ENCODE results near the gene CPA2.

Gene CPA2

GRCh38 chr7:130254555-130254954 is 12.1 kb upstream of the CPA2 start:
- no peak for DNase-seq (ENCODE audit: low read depth)

DNA sequence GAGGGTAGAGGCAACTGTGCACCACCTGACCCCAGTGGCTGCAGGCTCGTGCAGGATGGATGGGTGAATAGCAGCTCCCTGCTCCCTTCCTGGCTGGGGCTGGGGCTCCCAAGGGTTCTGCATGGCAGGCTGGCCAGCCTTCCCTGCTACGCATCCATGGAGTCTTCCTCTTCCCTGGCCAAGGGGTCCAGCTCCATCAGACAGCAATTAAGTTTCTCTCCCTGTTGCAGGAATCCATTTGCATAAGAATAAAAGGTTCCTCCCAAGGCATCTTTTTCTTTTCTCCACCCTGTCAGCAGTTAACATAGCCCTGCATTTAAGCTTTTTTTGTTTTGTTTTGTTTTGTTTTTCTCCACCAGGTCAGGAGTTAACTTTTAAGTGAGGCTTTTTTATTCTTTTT is 10.0 kb upstream of the CPA2 start:
- no peak for DNase-seq (ENCODE audit: low read depth)

DNA sequence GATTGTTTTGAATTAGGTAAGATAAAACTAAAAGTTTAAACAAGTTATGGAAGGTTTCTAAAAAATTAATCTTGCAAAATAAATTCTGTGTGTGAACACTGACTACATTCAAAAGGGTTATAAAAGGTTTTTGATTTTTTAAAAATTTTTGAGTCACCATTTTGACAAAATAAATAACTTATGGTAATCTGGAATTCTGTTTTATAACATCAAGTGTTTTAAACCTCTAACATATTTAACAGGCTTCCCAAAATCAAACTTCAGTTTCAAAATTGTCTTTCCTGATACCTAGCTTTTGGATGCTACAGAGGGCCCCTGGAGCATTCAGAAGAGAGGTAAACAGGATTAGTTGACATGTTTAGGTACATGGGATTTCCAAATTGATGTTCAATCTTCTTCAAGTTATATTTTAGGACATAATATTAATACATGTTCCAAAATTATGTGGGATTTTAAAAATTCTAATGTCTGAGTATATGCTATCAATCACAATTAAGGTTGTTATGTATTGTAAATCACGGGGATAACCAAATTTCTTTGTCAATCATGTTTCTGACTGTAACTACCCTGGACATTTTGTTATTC is 8.1 kb upstream of the CPA2 start:
- no peak for DNase-seq (ENCODE audit: low read depth)

DNA sequence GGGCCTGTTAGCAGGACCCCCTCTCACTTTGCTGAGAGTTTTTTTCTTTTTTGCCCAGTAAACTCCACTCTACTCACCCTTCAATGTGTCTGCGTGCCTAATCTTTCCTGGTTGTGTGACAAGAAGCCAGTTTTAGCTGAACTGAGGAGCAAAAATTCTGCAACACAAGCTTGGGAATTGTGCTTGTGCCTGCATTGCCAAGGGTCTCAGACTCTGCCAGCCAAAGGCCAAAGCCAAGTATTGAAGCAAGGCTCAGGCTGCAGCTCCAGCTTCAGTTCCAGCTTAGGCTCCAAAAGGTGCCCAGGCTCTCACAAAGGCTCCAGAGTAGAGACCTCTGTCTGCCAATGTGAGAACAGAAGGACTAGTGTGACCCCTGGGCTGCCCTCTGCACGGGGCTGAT is 4.2 kb upstream of the CPA2 start:
- DNase-seq (ENCODE audit: low read depth), result no peak

GRCh38 chr7:130263130-130263529 is 3.5 kb upstream of the CPA2 start:
- no peak for DNase-seq (ENCODE audit: low read depth)

DNA sequence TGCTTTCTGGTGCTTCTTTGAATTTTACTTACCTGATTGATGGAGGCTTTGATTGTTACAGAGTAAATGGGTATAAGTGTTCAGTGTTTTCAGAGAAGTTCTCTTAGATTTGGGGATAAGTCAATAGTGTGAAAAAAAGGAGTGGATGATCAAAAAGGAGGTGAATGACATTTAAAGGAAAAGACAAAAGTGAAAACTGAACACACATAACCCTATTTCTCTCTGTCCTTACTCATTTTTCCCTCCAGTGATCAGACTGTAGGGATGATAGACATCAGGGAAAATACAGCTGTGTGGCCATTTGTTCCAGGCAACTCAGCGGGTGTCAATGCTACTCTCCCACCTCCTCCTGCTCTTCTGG is 278 bp downstream of the CPA2 start:
- no peak for DNase-seq (ENCODE audit: low read depth)

GRCh38 chr7:130268463-130269317 is 2.0 kb downstream of the CPA2 start:
- DNase-seq (ENCODE audit: low read depth), result no peak

GRCh38 chr7:130269318-130269694 is 2.6 kb downstream of the CPA2 start:
- DNase-seq (ENCODE audit: low read depth), result no peak

DNA sequence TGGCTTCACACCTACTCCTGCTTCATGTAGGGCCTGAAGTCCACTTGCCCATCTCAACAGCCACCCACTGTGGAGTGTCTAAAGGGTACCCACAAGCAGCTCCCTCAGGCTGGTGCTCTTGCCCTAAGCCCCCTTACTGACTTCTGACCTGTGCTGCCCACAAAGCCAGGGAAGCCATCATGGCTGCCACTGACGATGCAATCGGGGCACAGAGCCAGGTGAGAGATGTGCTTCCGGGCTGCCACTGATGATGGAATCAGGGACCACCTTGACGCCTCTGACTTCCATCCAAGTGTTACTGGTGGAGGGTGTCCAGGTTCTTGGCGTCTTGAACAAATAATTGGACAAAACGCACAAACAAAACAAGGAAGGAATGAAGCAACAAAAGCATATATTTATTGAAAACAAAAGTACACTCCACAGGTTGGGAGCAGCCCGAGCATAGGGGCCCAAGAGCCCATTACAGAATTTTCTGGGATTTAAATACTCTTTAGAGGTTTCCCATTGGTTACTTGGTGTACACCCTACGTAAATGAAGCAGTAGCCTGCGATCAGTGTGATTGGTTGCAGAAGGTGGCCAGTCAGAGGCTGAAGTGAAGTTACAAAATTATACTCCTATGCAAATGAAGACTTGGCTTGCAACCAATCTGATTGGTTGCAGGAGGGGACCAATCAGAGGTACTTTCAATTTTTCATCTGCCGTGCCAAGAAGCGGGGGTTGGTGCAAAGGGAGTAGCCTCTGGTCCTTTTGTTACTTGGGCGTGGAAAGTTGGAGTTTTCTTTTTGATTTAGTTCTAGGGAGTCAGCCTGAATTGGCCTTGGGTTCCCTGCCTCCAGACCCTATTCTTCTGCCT is 4.5 kb downstream of the CPA2 start:
- DNase-seq (ENCODE audit: low read depth), result no peak

- no peak for DNase-seq (ENCODE audit: low read depth)
Measured at GRCh38 chr7:130272381-130273080, 5.9 kb downstream of the CPA2 start.

- no peak for DNase-seq (ENCODE audit: low read depth)
Measured at GRCh38 chr7:130273081-130273932, 6.6 kb downstream of the CPA2 start.

- peak; percentile 70 for DNase-seq (ENCODE audit: low read depth)
Measured at GRCh38 chr7:130273933-130274255, 7.2 kb downstream of the CPA2 start.

- no peak for DNase-seq (ENCODE audit: low read depth)
Measured at GRCh38 chr7:130274296-130274695, 7.6 kb downstream of the CPA2 start.

GRCh38 chr7:130274983-130275591 is 8.4 kb downstream of the CPA2 start:
- no peak for DNase-seq (ENCODE audit: low read depth)

GRCh38 chr7:130275826-130276297 is 9.2 kb downstream of the CPA2 start:
- DNase-seq (ENCODE audit: low read depth), result no peak

DNA sequence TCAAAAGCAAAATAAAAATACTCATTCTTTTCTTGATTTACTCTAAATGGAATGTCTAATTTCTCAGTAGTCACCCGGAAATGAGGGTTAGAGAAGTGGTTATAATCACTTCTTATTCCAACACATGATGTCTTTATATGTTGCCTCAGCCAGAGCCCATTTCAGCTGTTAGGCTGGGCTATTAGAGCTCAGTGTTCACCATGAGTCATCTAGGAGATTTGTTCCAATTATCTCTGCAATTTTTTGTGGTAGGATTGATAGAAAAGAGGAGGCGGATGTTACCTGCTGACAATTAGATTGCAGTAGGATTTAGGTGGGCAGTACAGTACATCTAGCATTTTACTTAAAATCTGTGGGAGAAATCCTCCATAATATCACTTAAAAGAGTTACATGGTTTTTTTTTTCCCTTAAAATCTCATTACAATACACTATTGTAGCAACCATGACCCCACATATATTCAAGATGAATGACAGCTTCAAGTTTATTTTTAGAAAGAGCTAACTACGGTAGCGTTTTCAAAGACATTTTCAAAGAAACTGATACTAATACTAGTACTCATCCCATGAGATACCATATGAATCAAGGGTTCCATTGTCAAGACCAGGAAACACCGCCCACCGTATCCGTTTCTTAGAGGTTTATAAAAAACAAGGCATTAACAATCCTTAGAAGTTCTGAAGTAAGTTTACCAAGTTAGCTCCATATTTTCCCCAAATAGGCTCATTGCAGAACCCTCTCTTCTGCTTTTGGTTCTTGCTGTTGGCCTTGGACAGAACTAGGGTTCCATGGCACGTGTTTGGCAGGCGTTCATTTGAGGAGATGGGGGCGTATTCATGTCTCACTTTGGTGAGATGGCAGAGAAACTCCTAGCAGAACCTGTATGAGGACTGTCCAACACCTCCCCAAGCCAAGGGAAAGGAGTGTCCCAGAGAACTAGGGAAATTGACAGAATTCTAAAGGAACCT is 10.4 kb downstream of the CPA2 start:
- no peak for DNase-seq (ENCODE audit: low read depth)

DNA sequence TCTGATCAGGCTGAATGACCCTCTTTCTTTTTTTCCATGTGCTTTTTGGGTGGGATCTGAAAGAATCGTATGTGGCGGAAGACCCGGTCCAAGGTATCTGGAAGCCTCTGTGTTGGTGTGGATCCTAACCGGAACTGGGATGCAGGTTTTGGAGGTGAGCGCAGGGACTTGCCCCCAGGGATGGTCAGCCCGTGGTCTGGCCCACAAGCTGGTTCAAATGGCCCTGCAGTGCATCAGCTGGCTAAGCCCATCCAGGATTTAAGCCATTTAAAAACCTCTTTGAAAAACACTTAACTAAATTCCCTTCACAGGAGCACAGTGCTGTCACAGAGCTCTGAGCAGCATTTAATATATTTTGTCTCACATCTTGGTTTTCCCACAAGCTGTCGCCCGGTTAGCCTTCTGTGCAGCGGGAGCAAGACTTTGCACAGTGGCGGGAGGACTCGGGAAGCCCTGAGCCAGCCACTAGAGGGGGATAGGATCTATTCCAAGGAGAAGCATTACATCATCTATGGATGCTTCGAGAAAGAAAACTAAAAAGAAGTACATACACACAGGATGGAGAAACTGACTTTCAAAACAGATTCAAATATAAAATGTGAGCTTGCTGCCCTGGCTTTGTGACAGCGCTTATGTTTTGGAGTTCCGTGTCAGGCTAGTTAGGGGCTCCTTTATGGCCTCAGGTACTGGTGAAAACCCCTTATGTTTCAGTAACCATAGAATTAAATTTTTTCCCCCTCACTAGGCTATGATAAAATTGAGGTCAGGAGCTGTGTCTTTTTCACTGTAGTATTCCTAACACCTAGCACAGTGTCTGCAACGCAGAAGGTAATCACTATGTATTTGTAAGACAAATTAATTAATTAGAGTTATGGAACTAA is 11.3 kb downstream of the CPA2 start:
- DNase-seq (ENCODE audit: low read depth), result peak; percentile 51

DNA sequence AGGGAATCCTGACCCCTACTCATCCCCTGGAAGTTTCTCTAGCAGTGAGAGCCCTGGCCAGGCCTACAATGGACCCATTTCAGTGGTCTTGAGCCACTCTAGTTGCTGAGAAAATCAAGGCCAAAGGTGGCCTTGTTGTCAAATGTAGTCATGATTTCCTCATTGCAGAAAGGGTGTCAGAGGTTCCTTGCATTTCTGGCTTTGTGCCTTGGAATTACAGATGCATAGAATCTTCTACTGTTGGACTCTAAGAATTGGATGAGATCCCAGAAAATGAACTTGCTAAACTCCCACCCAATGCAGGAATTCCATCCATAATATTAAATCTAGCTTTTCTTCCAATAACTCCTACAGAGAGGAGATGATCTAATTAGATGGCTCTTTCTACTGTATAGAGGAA is 12.2 kb downstream of the CPA2 start:
- DNase-seq (ENCODE audit: low read depth), result peak; percentile 78

DNA sequence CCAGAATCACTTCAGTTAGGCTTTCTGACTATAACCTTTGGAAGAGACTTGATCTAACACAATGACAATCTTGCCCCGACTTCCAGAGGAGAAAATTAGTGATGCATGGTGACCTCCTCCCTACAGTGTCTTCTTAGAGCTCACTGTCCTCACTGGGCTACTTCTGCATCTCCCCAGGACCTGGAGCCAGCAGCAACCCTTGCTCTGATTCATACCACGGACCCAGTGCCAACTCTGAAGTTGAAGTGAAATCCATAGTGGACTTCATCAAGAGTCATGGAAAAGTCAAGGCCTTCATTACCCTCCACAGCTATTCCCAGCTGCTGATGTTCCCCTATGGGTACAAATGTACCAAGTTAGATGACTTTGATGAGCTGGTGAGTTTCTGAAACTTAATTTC is 12.6 kb downstream of the CPA2 start:
- DNase-seq (ENCODE audit: low read depth), result no peak

Measured in fibroblast of gingiva (primary cell).